HT1080 (cell line): ENCODE measurements around the gene KLHL13. TPM values are rescaled to one million over a fixed set of nuclear protein-coding genes. Genes with fewer than 3 reads are reported as not detected.
"Not testable (repeated sequence)": the region's sequence is repeated elsewhere in the genome, so short reads cannot be mapped to it uniquely, and the experiment has no call there.

Source experiments
- DNase-seq: peaks from one replicate; pipeline ENCODE4 v3.0.0-alpha.2; 2015; ENCODE audit warnings: low read depth
- polyA plus RNA-seq, 2 experiments: library from polyadenylated mRNA; depleted of rRNA; stranded (reverse); fragments of >200 nt; gene quantifications; 2 replicates each; pipeline ENCODE4 v1.2.3, GENCODE V29; 2015
- total RNA-seq: library from RNA; depleted of rRNA; stranded (reverse); fragments of >200 nt; shearing (Covaris generic); gene quantifications from 2 replicates; pipeline ENCODE4 v1.2.3, GENCODE V29; 2014; rRNA removed

KLHL13 gene
- 3.9 and 7.8 TPM in 2 replicates for total RNA-seq
- 1.6 and 2.1 TPM in 2 replicates for polyA plus RNA-seq (2015; cell fraction: cytosol; rRNA removed)
- polyA plus RNA-seq (2015; cell fraction: nucleus; rRNA removed), result 2.4 and 2.8 TPM in 2 replicates

- peak; percentile 3 for DNase-seq
Measured at GRCh38 chrX:118116713-118117550, at the start of gene KLHL13. Gene KLHL13, minus strand, starts transcription at chrX:118116810. Its CDS starts 88,337 bp downstream, at chrX:118028473.

GRCh38 chrX:118164138-118164537, 47.5 kb upstream of the KLHL13 start:
- peak; percentile 50 for DNase-seq

GRCh38 chrX:118156953-118157608, 40.5 kb upstream of the KLHL13 start:
- no peak for DNase-seq

GRCh38 chrX:118156254-118156952, 39.8 kb upstream of the KLHL13 start:
- no peak for DNase-seq

GRCh38 chrX:118153270-118153669, 36.7 kb upstream of the KLHL13 start:
- no peak for DNase-seq

GRCh38 chrX:118152721-118153120, 36.1 kb upstream of the KLHL13 start:
- DNase-seq, result no peak

GRCh38 chrX:118148737-118149136, 32.1 kb upstream of the KLHL13 start:
- DNase-seq, result no peak

- DNase-seq, result not testable (repeated sequence)
Measured at GRCh38 chrX:118147771-118148170, 31.2 kb upstream of the KLHL13 start.

- no peak for DNase-seq
Measured at GRCh38 chrX:118143578-118143977, 27.0 kb upstream of the KLHL13 start.

- no peak for DNase-seq
Measured at GRCh38 chrX:118131336-118131735, 14.7 kb upstream of the KLHL13 start.

- no peak for DNase-seq
Measured at GRCh38 chrX:118129681-118130080, 13.1 kb upstream of the KLHL13 start.

GRCh38 chrX:118128724-118129123, 12.1 kb upstream of the KLHL13 start:
- no peak for DNase-seq

- DNase-seq, result no peak
Measured at GRCh38 chrX:118126286-118126685, 9.7 kb upstream of the KLHL13 start.

GRCh38 chrX:118124243-118124642, 7.6 kb upstream of the KLHL13 start:
- not testable (repeated sequence) for DNase-seq

- DNase-seq, result no peak
Measured at GRCh38 chrX:118117741-118118140, 1.1 kb upstream of the KLHL13 start.

GRCh38 chrX:118115953-118116712, 477 bp downstream of the KLHL13 start:
- DNase-seq, result peak; percentile 1

- DNase-seq, result no peak
Measured at GRCh38 chrX:118114971-118115370, 1.6 kb downstream of the KLHL13 start.

- DNase-seq, result no peak
Measured at GRCh38 chrX:118109065-118109464, 7.5 kb downstream of the KLHL13 start.

GRCh38 chrX:118108304-118108703, 8.3 kb downstream of the KLHL13 start:
- DNase-seq, result no peak

- no peak for DNase-seq
Measured at GRCh38 chrX:118100091-118100490, 16.5 kb downstream of the KLHL13 start.

GRCh38 chrX:118088084-118088483, 28.5 kb downstream of the KLHL13 start:
- no peak for DNase-seq
